GM10248 (cell line): ENCODE data around the gene ZNF528.
A peak's percentile ranks its signal among the peaks of the same experiment; 100 is the strongest.

Experiments
- CTCF ChIA-PET: fragments of 300-600 bp; sonication (Branson Sonifier 250); formaldehyde crosslinking; extraction: SDS; loops from one replicate; lab custom pipeline; 2021; ENCODE audit warnings: antibody characterized with exemption; lab: Yijun Ruan, JAX
- POLR2A ChIA-PET: fragments of 350-650 bp; sonication (Branson Sonifier 250); formaldehyde crosslinking; extraction: SDS; loops from one replicate; lab custom pipeline; 2020; ENCODE audit warnings: antibody characterized with exemption; lab: Yijun Ruan, JAX
- DNase-seq: peaks from one replicate; pipeline ENCODE4 v3.0.0; 2012; ENCODE audit errors: extremely low spot score
- TF ChIP-seq, protein P1 (sequence below): IDR thresholded peaks from 2 replicates; pipeline ENCODE4 v1.5.1; 2012; ENCODE audit warnings: mild to moderate bottlenecking, low read depth; ENCODE audit errors: extremely low read depth, missing control alignments, control extremely low read depth

The ZNF528 gene

DNA sequence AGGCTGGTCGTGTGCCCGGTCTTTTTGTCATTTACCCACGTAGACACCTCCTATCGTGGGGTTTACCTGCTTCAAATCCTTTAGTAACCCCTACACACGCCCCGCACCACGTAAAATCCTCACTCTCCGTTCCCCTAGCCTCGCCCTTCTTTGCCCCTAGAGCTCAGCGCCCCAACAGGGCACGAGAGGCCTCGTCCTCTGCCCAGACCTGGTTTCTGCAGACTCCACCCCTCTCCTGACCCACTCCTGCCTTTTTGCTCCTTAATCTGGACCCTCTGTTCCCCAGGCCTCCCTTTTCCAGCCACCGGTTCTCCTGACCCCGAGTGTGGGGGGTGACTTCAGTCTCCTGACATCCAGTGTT is 412 bp downstream of the ZNF528 start:
- TF ChIP-seq, protein P1, sequence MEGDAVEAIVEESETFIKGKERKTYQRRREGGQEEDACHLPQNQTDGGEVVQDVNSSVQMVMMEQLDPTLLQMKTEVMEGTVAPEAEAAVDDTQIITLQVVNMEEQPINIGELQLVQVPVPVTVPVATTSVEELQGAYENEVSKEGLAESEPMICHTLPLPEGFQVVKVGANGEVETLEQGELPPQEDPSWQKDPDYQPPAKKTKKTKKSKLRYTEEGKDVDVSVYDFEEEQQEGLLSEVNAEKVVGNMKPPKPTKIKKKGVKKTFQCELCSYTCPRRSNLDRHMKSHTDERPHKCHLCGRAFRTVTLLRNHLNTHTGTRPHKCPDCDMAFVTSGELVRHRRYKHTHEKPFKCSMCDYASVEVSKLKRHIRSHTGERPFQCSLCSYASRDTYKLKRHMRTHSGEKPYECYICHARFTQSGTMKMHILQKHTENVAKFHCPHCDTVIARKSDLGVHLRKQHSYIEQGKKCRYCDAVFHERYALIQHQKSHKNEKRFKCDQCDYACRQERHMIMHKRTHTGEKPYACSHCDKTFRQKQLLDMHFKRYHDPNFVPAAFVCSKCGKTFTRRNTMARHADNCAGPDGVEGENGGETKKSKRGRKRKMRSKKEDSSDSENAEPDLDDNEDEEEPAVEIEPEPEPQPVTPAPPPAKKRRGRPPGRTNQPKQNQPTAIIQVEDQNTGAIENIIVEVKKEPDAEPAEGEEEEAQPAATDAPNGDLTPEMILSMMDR, result no peak
- CTCF ChIA-PET, result interaction anchor here (1.2 kb wide), 1 partner anchor 9 kb away, joined by 3 read pairs; no protein-coding TSS in a partner anchor
- peak; percentile 17 for DNase-seq
- POLR2A ChIA-PET, result no interaction called here

DNA sequence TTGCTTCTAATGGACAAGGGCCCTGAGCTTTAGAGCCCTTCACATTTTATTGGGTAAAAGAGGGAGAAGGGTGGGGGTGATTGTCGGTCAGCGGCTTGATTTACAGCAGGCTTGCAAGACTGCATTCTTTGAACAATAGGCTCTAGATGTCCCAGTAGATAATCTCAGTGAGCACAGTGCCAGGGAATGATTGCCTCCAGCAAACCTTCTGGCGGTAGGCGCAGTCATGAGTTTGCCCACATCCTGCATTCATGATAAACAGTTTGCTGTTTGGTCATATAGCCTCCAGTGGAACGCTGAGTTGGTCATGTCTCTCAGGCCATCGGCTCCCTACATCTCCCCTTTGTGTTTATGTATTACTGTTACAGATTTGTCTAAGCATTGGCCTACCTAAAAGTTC is 12.6 kb downstream of the ZNF528 start:
- DNase-seq, result no peak
- TF ChIP-seq, protein P1, result no peak

DNA sequence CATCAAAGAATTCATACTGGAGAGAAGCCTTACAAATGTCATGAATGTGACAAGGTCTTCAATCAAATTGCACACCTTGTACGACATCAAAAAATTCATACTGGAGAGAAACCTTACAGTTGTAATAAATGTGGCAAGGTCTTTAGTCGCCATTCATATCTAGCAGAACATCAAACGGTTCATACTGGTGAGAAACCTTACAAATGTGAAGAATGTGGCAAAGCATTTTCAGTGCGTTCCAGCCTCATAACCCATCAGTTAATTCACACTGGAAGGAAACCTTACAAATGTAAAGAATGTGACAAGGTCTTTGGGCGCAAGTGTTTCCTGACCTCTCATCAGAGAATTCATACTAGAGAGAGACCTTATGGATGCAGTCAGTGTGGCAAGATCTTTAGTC is 18.1 kb downstream of the ZNF528 start:
- POLR2A ChIA-PET, result no interaction called here
- TF ChIP-seq, protein P1, result no peak
- CTCF ChIA-PET, result no interaction called here
- DNase-seq, result no peak

More for the DNA sequence above, 12.6 kb downstream of the ZNF528 start:
- ChIA-PET CTCF (no interaction called here), POLR2A (no interaction called here)

DNA sequence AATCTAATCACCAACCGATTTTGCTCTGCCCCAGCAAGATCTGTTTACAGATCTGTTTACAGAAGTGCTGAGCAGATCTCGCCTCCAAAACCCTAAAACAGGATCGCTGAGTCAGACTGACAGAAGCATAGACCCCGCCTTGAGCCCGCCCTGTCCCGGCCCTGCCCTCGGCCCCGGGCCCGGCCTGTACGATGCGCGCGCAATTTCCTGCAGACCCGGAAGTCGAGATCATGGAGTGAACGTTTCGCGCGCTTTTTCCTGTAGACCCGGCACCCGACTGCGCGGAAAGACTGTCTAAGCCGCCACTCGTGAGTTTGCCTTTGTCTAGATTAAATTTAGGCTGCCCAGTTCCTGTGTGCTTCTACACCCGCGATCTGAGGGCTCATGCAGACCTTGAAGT is 31.3 kb downstream of the ZNF528 start, which contains the start of gene ZNF534:
TSS of gene ZNF534 (plus strand) at position 212 of the 400 bp plus-strand sequence. CDS start 2,327 bp downstream, outside the sequence.
- DNase-seq, result no peak
- TF ChIP-seq, protein P1, result no peak
- POLR2A ChIA-PET, result no interaction called here
- CTCF ChIA-PET, result no interaction called here

DNA sequence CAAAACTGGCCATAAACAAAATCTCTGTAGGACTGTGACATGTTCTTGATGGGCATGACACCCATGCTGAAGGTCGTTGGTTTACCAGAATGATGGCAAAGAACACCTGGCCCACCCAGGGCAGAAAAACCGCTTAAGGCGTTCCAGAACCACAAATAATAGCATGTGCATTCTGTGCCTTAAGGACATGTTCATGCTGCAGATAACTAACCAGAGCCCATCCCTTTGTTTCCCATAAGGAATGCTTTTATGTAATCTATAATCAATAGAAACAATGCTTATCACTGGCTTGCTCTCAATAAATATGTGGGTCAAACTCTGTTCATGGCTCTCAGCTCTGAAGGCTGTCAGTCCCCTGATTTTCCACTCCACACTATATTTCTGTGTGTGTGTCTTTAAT is 44.5 kb downstream of the ZNF528 start:
- TF ChIP-seq, protein P1, result no peak
- DNase-seq, result no peak
- ChIA-PET POLR2A (no interaction called here), CTCF (interaction anchor here (0.9 kb wide), 1 partner anchor 14 kb away, joined by 3 read pairs; no protein-coding TSS in a partner anchor)

DNA sequence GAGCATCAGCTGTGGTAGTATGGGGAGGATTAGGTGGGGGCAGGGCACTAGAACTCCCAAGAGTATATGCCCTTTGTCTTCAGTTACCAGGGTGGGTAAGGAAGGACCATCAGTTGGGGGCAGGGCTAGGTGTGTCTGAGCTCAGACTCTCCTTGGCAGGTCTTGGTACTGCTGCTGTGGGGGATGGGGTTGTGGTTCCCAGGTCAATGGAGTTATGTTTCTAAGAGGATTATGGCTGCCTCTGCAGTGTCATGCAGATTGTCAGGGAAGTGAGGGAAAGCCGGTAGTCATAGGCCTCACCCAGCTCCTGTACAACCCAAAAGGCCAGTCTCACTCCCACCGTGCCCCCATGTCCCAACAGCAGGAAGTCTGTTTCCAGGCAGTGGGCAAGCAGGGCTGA is 46.9 kb downstream of the ZNF528 start:
- DNase-seq, result no peak
- CTCF ChIA-PET, result no interaction called here
- POLR2A ChIA-PET, result no interaction called here
- TF ChIP-seq, protein P1, result no peak
